Dermis microvascular lymphatic vessel endothelial cell (primary cell): Measurements from ENCODE around the gene BAZ1B. TPM values are rescaled to one million over a fixed set of nuclear protein-coding genes. Genes with fewer than 3 reads are reported as not detected.
"Not testable (repeated sequence)": the region's sequence is repeated elsewhere in the genome, so short reads cannot be mapped to it uniquely, and the experiment has no call there.

Experiments
- DNase-seq, 2 donors: peaks; one replicate each; pipeline versions ENCODE4 v3.0.0 to v3.0.0-alpha.2; 2010; ENCODE audit warnings: low read depth in 2 of 2
- total RNA-seq: library from RNA; depleted of rRNA; stranded (reverse); fragments of >200 nt; gene quantifications from 2 replicates; pipeline ENCODE4 v1.2.1, GENCODE V29; 2014

Gene BAZ1B
- total RNA-seq, 1 donor from 2014 or later: 37.2 TPM

DNA sequence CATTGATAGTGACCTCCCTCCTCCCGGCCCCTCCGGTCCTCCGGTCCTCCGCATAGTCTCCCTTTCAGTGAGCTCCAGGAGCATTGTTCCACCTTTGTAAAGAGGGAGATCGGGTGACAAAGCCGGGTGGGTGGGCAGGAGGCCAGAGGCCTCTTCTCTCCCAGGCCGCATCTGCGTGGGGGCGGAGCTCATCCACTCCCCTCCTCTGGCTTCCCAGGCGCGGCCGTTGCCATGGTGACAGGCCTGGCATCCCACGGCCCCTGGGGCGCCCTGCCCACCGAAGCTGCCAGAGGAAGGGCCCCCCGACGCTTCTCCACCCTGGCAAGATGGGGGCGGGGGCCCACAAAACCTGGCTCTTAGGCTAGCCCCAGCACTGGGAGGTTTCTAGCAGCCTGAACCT lies 92.9 kb downstream of the BAZ1B start:
- no peak for DNase-seq

DNA sequence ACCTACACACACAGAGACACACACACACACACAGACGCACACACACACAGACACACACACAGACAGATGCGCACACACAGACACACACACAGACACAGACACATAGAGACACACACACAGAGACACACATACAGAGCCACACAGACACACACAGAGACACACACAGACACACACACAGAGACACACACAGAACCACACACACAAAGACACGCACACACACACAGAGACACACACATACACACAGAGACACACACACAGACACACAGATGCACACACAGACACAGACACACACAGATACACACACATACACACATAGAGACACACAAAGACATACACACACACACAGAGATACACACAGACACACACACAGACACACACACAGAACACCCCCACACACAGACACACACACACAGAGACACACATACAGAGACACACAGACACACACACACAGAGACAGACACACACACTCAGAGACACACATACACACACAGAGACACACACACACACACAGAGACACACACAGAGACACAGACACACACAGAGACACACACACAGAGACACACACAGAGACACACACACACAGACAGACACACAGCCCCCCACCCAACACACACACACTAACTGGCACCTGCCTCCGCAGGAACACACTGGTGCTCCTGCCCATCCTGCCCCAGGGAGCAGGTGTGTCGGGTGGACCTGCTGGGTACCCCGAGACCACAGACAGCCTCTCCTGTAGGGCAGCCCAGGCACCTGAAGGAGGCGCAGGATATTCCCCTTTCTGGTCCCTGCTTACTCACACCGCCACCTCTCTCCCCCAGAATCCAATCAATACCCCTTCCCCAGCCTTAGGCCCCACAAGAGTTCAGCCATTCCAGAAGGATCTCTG lies 93.9 kb downstream of the BAZ1B start:
- no peak for DNase-seq

DNA sequence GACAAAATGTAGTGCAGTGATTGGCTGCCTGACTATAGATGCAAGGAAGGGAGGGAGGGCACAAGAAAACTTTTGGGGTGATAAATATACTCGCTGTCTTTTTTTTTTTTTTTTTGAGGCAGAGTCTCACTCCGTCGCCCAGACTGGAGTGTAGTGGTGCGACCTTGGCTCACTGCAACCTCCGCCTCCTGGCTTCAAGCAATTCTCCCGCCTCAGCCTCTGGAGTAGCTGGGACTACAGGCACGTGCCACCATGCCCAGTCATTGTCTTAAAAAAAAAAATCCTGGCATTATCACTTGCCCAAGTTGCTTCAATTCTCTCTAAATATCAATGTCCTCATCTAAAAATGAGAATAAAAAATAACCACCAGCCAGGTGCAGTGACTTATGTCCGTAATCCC lies 96.1 kb downstream of the BAZ1B start:
- DNase-seq: no peak

DNA sequence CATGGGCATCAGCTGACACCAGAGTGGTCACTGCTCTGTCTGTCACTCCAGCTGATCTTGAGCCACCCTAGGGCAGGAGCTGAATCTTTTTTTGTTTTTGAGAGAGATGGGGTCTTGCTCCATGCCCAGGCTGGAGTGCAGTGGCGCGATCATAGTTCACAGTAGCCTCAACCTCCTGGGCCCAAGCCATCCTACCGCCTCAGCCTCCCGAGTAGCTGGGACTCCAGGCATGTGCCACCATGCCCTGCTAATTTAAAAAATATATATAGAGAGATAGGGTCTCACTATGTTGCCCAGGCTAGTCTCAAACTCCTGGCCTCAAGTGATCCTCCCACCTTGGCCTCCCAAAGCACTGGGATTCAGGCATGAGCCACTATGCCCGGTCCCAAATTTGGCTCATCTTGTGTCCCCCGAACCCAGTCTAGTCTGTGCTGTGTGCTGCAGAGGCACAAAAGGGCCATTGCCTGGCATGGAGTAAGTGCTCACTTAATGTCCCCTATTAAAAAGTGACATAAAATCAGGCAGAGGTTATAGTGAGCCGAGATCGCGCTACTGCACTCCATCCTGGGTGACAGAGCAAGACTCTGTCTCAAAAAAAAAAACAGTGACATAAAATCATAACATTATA lies 96.6 kb downstream of the BAZ1B start:
- DNase-seq: no peak

DNA sequence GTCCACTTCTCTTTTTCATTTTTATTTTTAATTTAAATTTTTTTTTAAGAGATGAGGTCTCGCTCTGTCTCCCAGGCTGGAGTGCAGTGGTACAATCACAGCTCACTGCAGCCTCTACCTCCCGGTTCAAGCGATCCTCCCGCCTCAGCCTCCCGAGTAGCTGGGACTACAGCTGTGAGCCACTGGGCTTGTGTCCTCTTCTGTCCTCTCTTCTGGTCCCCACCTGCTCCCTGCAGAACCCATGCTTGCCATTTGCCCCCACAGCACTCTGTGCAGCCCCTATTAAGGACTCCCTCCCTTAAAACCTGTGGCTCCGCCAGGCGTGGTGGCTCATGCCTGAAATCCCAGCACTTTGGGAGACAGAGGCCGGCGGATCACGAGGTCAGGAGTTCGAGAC lies 97.6 kb downstream of the BAZ1B start:
- DNase-seq: no peak

DNA sequence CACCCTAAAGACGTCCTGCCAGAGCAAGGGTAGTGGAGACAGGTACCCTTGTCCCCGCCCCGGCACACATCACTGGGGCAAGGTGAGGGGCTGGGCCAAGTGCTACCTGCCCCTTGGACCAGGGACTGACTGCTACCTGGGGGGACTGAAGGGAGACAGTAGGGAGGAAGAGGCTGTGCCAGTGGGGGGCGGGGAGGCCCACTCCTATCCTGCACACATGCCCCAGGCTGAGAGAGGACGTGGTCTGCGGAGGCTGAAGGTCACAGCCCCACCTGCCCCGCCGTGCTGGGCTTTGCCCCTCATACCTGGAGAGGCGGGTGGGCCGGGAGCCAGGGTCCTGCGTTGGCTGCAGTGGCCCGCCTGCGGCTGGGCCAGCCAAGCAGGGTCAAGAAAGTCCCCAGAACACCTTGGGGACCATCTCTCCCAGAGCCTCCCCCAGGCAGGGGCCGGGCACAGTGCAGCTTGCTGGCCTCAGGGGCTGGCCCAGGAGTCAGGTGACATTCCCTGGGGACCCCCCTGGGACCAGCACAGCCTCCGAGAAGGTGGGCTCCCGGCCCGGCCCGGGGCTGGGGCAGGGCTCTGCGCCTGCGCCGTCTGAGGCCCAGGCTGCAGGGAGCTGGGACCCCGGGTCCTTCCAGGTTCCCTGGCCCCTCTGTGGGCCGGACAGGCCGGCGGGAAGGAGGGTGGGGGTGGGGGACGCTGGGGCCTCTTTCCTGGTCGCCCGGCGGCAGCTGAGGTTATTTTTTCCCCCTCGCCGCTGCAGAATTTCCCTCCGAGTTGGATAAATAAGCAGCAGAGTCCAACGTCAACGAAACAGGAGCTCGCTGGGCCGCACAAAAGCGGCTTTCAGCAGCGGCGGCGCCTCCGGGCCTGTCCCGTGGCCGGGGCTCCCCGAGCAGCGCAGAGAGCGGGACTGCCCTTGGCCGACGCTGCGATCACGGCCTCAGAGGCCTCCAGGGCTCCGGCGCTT lies 98.3 kb downstream of the BAZ1B start:
- peak in 1 of 2 donors; percentile 71 for DNase-seq

DNA sequence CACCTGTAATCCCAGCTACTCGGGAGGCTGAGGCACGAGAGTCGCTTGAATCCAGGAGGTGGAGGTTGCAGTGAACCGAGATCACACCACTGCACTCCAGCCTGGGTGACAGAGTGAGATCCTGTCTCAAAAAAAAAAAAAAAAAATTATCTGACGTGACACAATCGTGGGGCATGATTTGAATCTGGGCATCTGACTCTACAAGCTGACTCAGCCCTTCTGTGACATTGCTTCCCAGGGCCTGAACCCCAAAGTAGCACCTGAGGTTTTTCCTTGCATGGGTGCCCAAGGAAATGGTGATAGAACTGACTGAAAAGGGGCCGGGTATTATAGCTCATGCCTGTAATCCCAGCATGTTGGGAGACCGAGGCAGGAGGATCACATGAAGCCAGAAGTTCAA lies 101.5 kb downstream of the BAZ1B start:
- DNase-seq: peak in 1 of 2 donors; percentile 33

DNA sequence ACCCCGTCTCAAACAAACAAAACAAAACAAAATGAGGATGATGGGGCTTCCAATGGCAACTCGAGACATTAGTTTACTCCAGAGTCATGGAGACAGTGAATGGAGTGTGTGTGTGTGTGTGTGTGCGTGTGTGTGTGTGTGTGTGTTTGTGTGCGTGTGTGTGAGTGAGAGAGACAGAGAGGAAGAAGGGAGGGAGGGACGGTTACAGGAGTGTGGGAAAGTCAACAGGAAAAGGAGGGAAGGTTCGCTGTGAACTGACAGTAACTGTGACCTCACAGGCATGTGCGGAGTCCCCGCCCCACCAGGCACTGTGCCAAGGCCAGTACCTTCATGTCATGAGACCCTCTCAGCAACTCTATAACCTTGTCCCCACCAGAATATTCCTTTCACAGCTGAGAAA lies 102.1 kb downstream of the BAZ1B start:
- DNase-seq: peak; percentile 98

DNA sequence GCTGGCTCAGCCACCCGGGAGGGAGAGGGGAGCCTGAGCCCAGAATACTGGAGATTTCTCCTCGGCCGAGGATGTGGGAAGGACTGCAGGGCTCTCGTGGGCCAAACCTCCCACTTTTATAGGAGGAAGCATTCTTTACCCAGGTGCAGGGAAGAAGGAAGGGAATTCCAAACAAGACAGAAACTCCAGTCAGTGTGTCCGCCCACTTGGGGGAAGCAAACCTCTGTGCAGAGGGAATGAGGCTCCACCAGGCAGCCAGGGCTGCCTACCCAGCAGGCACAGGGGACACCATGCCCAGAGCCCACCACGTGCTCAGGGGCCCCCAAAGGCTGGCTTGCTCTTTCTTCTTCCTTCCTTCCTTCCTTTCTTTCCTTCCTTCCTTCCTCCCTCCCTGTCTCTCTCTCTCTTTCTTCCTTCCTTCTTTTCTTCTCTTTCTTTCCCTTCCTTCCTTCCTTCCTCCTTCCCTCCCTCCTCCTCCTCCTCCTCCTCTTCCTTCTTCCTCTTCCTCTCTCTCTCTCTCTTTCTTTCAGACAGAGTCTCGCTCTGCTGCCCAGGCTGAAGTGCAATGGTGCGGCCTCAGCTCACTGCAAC lies 103.9 kb downstream of the BAZ1B start:
- no peak for DNase-seq

DNA sequence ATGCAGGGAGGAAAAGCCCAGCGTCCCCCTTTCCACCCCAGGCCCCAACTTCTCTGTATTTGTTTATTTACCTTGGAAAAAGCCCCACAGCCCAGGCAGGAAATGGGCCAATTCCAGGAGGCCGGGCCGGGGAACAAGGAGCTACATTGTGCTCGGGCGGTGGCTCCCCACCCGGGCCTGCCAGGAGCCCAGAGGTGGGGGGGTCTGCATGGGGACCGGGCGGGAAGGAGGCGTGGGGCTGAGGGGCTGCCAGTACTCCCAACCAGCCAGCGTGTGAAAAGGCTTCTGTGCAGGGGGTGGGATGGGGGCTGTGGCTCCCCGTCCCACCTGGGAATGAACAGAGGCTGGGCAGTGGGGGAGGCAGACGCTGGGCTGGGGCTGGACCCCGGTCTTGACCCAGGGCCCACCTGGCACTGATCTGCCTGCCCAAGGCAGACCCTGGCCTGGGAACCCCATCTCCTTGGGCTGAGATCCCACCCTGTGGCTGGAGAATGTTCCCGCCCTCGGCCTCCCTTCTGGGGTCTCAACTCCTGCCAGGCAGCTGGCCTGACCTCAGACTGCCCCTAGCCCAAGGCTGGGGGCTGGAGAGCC lies 111.5 kb downstream of the BAZ1B start:
- DNase-seq: peak in 1 of 2 donors; percentile 74

DNA sequence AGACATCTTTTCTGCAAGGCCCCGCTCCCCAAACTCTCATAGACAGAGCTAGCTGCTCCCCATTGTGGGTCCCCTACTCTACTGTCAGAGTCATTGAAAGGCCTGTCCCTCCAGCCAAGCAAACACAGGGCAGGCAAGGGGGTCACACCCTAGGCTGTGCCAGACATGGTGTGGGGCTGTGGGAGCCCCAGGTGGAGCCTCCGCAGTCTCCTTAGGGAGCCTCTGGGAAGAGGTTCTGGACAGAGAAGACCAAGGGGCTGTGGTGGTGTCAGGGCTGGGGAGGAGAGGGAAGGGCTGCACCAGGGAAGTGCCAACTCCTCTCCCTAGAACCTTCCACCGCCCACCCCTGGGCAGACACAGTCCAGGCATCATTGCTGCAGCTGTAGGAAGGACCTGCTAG lies 117.2 kb downstream of the BAZ1B start:
- DNase-seq: not testable (repeated sequence)

DNA sequence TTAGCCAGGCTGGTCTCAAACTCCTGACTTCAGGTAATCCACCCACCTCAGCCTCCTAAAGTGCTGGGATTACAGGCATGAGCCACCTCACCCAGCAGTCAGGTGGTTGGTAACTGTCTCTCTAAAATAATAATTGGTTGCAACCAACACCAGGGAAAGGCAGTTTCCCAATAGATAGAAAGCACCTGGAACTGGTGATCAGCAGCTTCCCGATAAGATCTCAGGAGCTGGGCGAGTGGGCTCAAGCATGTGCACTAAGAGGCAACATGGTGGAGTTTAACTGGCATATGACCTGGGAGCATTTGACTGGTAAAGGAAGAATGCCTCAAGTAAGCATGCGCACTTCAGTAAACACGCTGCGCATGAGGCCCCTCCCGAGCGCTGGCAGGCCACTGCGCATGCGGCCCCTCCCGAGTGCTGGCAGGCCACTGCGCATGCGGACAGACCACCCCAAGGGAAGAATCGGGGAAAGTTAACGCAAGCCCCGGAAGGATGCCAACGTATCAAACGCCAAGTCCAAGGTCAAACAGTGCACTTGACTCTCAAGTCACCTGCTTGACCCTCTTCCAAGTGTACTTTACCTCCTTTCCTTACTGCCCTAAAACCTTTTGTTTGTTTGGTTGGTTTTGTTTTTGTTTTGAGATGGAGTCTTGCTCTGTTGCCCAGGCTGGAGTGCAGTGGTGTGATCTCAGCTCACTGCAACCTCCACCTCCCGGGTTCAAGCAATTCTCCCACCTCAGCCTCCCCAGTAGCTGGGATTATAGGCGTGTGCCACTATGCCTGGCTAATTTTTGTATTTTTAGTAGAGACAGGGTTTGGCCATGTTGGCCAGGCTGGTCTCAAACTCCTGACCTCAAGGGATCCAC lies 122.7 kb downstream of the BAZ1B start:
- DNase-seq: peak; percentile 55 to 77

DNA sequence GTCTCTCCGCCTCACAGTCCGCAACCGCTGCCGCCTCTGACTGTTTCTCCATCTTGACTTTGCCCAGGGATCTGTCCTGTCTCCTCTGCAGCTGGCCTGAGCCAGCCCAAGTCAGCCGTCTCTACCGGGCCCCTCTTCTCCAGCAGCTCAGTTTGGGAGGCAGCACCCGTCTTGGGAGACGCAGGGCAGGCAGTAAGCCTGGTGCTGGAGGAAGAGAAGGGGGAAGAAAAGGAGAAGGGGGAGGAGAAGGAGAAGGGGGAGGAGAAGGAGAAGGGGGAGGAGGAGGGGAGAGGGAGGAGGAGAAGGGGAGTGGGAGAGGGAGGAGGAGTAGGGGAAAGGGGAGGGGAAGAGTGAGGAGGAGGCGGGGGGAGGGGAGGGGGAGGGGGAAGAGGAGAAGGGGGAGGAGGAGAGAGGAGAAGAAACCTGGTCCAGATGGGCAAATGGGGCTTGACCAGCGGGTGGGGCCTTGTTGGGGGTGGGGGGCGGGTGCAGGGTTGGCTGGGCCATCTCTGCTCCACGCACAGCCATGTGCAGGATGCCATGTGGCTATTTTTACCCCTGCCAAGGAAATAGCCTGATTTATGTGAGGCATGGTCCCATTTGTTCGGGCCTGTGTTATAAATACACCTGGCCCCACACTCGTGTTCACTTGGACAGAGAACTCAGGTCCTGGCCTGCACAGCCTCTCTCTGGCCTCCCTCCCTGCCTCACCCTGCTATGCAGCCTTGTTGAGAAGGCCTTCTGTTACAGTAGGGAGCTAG lies 124.4 kb downstream of the BAZ1B start:
- DNase-seq: no peak

DNA sequence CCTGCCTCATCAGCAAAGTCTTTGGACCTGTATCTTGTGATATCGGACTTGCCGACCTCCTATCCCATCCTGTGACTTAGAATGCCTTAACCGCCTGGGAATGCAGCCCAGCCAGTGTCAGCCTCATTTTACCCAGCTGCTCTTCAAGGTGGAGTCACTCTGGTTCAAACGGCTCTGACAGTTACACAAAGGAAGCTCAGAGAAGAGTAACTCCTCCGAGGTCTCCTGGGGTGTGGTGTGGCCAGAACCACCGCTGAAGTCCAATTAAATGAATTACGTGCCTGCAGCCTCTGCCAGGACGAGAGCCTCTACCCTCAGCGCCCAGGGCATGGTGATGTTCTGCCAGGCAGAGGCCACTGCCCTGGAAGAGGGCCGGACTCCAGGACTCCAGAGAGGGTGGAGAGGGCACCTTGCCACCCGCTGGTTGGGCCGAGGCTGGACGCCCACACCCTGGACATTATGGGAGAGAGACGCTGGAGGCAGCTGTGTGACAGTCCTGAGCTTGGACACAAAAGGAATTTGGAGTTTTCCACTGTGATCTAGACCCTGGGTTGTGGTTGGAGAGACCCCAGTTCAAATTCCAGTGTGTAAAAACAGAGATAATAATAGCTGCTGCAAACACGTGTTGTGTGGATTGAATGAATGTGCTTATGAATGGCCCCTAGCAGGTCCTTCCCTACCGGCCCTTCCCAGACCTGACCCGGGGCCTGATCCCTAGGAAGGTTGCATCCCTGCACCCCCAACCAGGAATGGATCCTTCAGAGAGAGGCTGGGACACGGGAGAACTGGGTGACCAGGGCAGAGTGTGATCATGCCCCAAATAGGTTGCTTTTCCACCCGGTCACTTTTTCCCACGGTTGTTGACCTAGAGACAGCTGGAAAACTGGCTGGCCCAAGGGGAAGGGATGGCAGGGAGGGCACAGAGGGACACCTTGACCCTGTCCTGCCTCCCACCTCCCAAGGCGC lies 126.3 kb downstream of the BAZ1B start:
- no peak for DNase-seq

DNA sequence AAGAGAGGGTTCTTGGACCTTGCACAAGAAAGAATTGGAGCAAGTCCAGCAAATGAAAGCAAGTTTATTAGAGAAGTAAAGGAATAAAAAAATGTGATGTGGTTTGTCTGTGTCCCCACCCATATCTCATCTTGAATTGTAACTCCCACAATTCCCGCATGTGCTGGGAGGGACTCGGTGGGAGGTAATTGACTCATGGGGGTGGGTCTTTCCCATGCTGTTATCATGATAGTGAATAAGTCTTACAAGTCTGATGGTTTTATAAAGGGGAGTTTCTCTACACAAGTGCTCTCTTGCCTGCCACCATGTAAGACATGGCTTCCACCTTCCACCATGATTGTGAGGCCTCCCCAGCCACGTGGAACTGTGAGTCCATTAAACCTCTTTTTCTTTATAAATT lies 127.7 kb downstream of the BAZ1B start:
- no peak for DNase-seq

DNA sequence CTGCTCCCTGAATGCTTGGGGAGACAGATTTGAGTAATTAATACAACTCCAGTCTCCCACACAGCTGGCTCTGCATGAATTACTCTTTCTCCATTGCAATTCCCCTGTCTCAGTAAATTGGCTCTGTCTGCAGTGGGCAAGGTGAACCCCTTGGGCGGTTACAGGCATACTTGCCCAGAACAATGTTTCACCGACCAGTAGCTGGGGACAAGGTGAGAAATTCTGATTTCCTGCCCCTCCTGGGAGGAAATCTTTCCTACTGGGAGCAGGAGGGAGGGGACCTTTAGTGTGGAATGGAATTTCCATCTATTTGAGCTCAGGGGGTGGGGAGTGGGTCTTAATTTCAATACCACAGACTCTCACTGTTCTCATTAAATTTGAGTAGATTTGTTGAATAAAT lies 130.7 kb downstream of the BAZ1B start:
- DNase-seq: no peak
